H9 (cell line): ENCODE measurements around the gene KIR3DL2. TPM values are rescaled to one million over a fixed set of nuclear protein-coding genes. Genes with fewer than 3 reads are reported as not detected.
"Not testable (repeated sequence)": the region's sequence is repeated elsewhere in the genome, so short reads cannot be mapped to it uniquely, and the experiment has no call there.

Experiments used
- DNase-seq: peaks from one replicate; pipeline ENCODE4 v3.0.0-alpha.2; 2017
- H2AFZ ChIP-seq: one replicate; pipeline ENCODE4 v1.6.1; 2013; ENCODE audit warnings: mild to moderate bottlenecking, low read length, control low read depth, moderate library complexity
- H2AK5ac ChIP-seq: 2 replicates; pipeline ENCODE4 v1.6.1; 2013; ENCODE audit warnings: low read length, control low read depth, mixed read lengths; ENCODE audit not compliant: insufficient read length
- H2BK120ac ChIP-seq: one replicate; pipeline ENCODE4 v1.6.1; 2013; ENCODE audit warnings: low read depth, mild to moderate bottlenecking, low read length, control low read depth, inconsistent platforms; ENCODE audit not compliant: poor library complexity, severe bottlenecking
- H2BK12ac ChIP-seq: 2 replicates; pipeline ENCODE4 v1.6.1; 2013; ENCODE audit warnings: low read length, control low read depth, mixed read lengths, low read depth; ENCODE audit not compliant: insufficient read length
- H2BK15ac ChIP-seq: 2 replicates; pipeline ENCODE4 v1.6.1; 2013; ENCODE audit warnings: low read depth, low read length, control low read depth
- H2BK20ac ChIP-seq: one replicate; pipeline ENCODE4 v1.6.1; 2013; ENCODE audit warnings: low read depth, mild to moderate bottlenecking, low read length, control low read depth, inconsistent platforms; ENCODE audit not compliant: poor library complexity, severe bottlenecking
- H2BK5ac ChIP-seq: 2 replicates; pipeline ENCODE4 v1.6.1; 2013; ENCODE audit warnings: low read length, control low read depth, mixed read lengths; ENCODE audit not compliant: insufficient read length
- H3K14ac ChIP-seq: 2 replicates; pipeline ENCODE4 v1.6.1; 2013; ENCODE audit warnings: low read length, control low read depth; ENCODE audit not compliant: insufficient read depth
- H3K18ac ChIP-seq: 2 replicates; pipeline ENCODE4 v1.6.1; 2013; ENCODE audit warnings: low read depth, mild to moderate bottlenecking, mixed read lengths, low read length, control low read depth; ENCODE audit not compliant: insufficient read length
- H3K23ac ChIP-seq: 2 replicates; pipeline ENCODE4 v1.6.1; 2013; ENCODE audit warnings: low read length, control low read depth, mixed read lengths, low read depth; ENCODE audit not compliant: insufficient read length
- H3K23me2 ChIP-seq: 2 replicates; pipeline ENCODE4 v1.6.1; 2013; ENCODE audit warnings: low read depth, mild to moderate bottlenecking, mixed read lengths, low read length, control low read depth; ENCODE audit not compliant: insufficient read length, poor library complexity, severe bottlenecking
- H3K27ac ChIP-seq: 2 replicates; pipeline ENCODE4 v1.5.1; 2013; ENCODE audit warnings: low read length, control low read depth, mixed read lengths, low read depth; ENCODE audit not compliant: insufficient read length
- H3K27me3 ChIP-seq: 2 replicates; pipeline ENCODE4 v1.6.1; 2013; ENCODE audit warnings: low read length, control low read depth, inconsistent platforms; ENCODE audit not compliant: insufficient read depth
- H3K4ac ChIP-seq: 2 replicates; pipeline ENCODE4 v1.6.1; 2013; ENCODE audit warnings: low read depth, mild to moderate bottlenecking, control low read depth, inconsistent platforms, low read length, moderate library complexity
- H3K4me1 ChIP-seq: 2 replicates; pipeline ENCODE4 v1.6.1; 2013; ENCODE audit warnings: low read length, control low read depth, inconsistent platforms; ENCODE audit not compliant: insufficient read depth
- H3K4me2 ChIP-seq: 2 replicates; pipeline ENCODE4 v1.6.1; 2013; ENCODE audit warnings: low read length, control low read depth, mixed read lengths; ENCODE audit not compliant: insufficient read length, insufficient read depth
- H3K56ac ChIP-seq: 2 replicates; pipeline ENCODE4 v1.6.1; 2013; ENCODE audit warnings: low read depth, mild to moderate bottlenecking, mixed read lengths, low read length, control low read depth; ENCODE audit not compliant: insufficient read length
- H3K79me1 ChIP-seq: 2 replicates; pipeline ENCODE4 v1.6.1; 2013; ENCODE audit warnings: low read depth, mild to moderate bottlenecking, moderate library complexity, low read length, control low read depth, inconsistent platforms; ENCODE audit not compliant: insufficient read depth, poor library complexity, severe bottlenecking
- H3K79me2 ChIP-seq: 2 replicates; pipeline ENCODE4 v1.6.1; 2013; ENCODE audit warnings: low read length, control low read depth, inconsistent platforms; ENCODE audit not compliant: insufficient read depth
- H3K9ac ChIP-seq: 2 replicates; pipeline ENCODE4 v1.6.1; 2013; ENCODE audit warnings: low read length, control low read depth, mixed read lengths; ENCODE audit not compliant: insufficient read length; ENCODE audit errors: extremely low read depth
- H3K9me3 ChIP-seq: one replicate; pipeline ENCODE4 v1.6.1; 2013; ENCODE audit warnings: low read depth, low read length, inconsistent platforms; ENCODE audit not compliant: control insufficient read depth
- H3T11ph ChIP-seq: one replicate; pipeline ENCODE4 v1.6.1; 2013; ENCODE audit warnings: mild to moderate bottlenecking, low read length, control low read depth, inconsistent platforms
- H4K20me1 ChIP-seq: one replicate; pipeline ENCODE4 v1.6.1; 2013; ENCODE audit not compliant: control insufficient read depth, insufficient read length, insufficient read depth
- H4K5ac ChIP-seq: 2 replicates; pipeline ENCODE4 v1.6.1; 2013; ENCODE audit warnings: low read depth, mild to moderate bottlenecking, mixed read lengths, low read length, control low read depth; ENCODE audit not compliant: insufficient read length
- H4K8ac ChIP-seq: replicated peaks from 2 replicates; pipeline ENCODE4 v1.6.1; 2013; ENCODE audit warnings: low read length, control low read depth, mixed read lengths, low read depth; ENCODE audit not compliant: insufficient read length
- H4K91ac ChIP-seq: 2 replicates; pipeline ENCODE4 v1.6.1; 2013; ENCODE audit warnings: low read depth, mild to moderate bottlenecking, moderate library complexity, mixed read lengths, low read length, control low read depth; ENCODE audit not compliant: insufficient read length
- H3K27ac Mint-ChIP-seq, 3 experiments: 2 replicates in 2 of 3; 3 replicates in 1 of 3; pipeline ENCODE4 v1.8.0; 2020 to 2021; ENCODE audit warnings: mixed read lengths in 3 of 3, mild to moderate bottlenecking in 1 of 3, moderate library complexity in 1 of 3
- H3K27me3 Mint-ChIP-seq: 2 replicates; pipeline ENCODE4 v1.8.0; 2021; ENCODE audit warnings: low read depth, mild to moderate bottlenecking, moderate library complexity, mixed read lengths
- H3K36me3 Mint-ChIP-seq, 3 experiments: 2 replicates in 2 of 3; 3 replicates in 1 of 3; pipeline ENCODE4 v1.8.0; 2020 to 2021; ENCODE audit warnings: low read depth in 3 of 3, mixed read lengths in 3 of 3; ENCODE audit not compliant: insufficient read depth in 1 of 3
- H3K4me1 Mint-ChIP-seq, 2 experiments: 2 replicates each; pipeline ENCODE4 v1.8.0; 2020; ENCODE audit warnings: mixed read lengths in 2 of 2
- H3K4me3 Mint-ChIP-seq, 2 experiments: 2 replicates in 1 of 2; 3 replicates in 1 of 2; pipeline ENCODE4 v1.8.0; 2020 to 2021; ENCODE audit warnings: mild to moderate bottlenecking in 2 of 2, mixed read lengths in 2 of 2, moderate library complexity in 1 of 2
- H3K9me3 Mint-ChIP-seq, 2 experiments: 2 replicates in 1 of 2; 3 replicates in 1 of 2; pipeline ENCODE4 v1.8.0; 2020; ENCODE audit warnings: mild to moderate bottlenecking in 2 of 2, mixed read lengths in 2 of 2, moderate library complexity in 1 of 2
- WGBS: extraction: QIAGEN DNeasy Blood & Tissue Kit; methylation state at CpG from one replicate; pipeline ENCODE4 v1.1.7; 2013; ENCODE audit warnings: missing lambda C conversion rate, low lambda C conversion rate, mixed read lengths; ENCODE audit not compliant: insufficient read length; ENCODE audit errors: extremely low coverage; 5-methylcytosine and 5-hydroxymethylcytosine counted together
- total RNA-seq: library from RNA; stranded (reverse); gene quantifications from 2 replicates; pipeline ENCODE4 v1.2.1, GENCODE V29; 2021

KIR3DL2 gene
- total RNA-seq, 1 experiment from 2014 or later: not detected

GRCh38 chr19:54832496-54832895, 17.7 kb upstream of the KIR3DL2 start, which contains the start of gene KIR2DS4:
Gene KIR2DS4 (plus strand): TSS chr19:54832676.
- not testable (repeated sequence) for H3K18ac ChIP-seq, H2BK120ac ChIP-seq, H3K79me1 ChIP-seq, H2AFZ ChIP-seq, H3K27me3 Mint-ChIP-seq, H3K4me1 Mint-ChIP-seq, H4K8ac ChIP-seq, DNase-seq, H3K27me3 ChIP-seq, H3K79me2 ChIP-seq, H2BK12ac ChIP-seq, H3K23me2 ChIP-seq, H4K91ac ChIP-seq, H3T11ph ChIP-seq, H3K14ac ChIP-seq, H2BK15ac ChIP-seq, H3K27ac Mint-ChIP-seq, H3K9ac ChIP-seq, H4K20me1 ChIP-seq, H3K4ac ChIP-seq, H3K4me3 Mint-ChIP-seq, H3K4me1 ChIP-seq, H2BK5ac ChIP-seq, H3K4me2 ChIP-seq, H4K5ac ChIP-seq, H3K27ac ChIP-seq, H2AK5ac ChIP-seq, H3K56ac ChIP-seq, H3K23ac ChIP-seq, H2BK20ac ChIP-seq
- Mint-ChIP-seq H3K9me3 (peaks cover 75 to 91% of the 10 kb centered on the region in 2 experiments), H3K36me3 (peaks cover 11 to 23% (median 13%) of the 10 kb centered on the region in 3 experiments; a peak in 6 of 7 replicates)
- WGBS: no CpG with 5 or more reads among the region's 14 CpGs
- H3K9me3 ChIP-seq: peaks cover 10% of the 10 kb centered on the region

GRCh38 chr19:54835126-54835525, 15.1 kb upstream of the KIR3DL2 start:
- H4K91ac ChIP-seq, H3K4me3 Mint-ChIP-seq, H2BK20ac ChIP-seq, H3K27me3 ChIP-seq, H2BK120ac ChIP-seq, H4K5ac ChIP-seq, DNase-seq, H3K14ac ChIP-seq, H2BK12ac ChIP-seq, H3K27ac ChIP-seq, H3K4me1 Mint-ChIP-seq, H3K23me2 ChIP-seq, H3K56ac ChIP-seq, H3K4me2 ChIP-seq, H3K4me1 ChIP-seq, H4K8ac ChIP-seq, H2BK5ac ChIP-seq, H3T11ph ChIP-seq, H3K18ac ChIP-seq, H3K79me1 ChIP-seq, H3K9ac ChIP-seq, H3K4ac ChIP-seq, H2BK15ac ChIP-seq, H3K27me3 Mint-ChIP-seq, H4K20me1 ChIP-seq, H2AK5ac ChIP-seq, H3K27ac Mint-ChIP-seq, H2AFZ ChIP-seq, H3K23ac ChIP-seq, H3K79me2 ChIP-seq: not testable (repeated sequence)
- peaks cover 10% of the 10 kb centered on the region for H3K9me3 ChIP-seq
- Mint-ChIP-seq H3K36me3 (peaks cover 8 to 24% (median 18%) of the 10 kb centered on the region in 3 experiments; a peak in 5 of 7 replicates), H3K9me3 (peaks cover 72 to 90% of the 10 kb centered on the region in 2 experiments)
- no CpG with 5 or more reads among the region's 5 CpGs for WGBS
